Loucy (cell line): ENCODE data around the gene SPATA32.

ENCODE experiments used
- H2AFZ ChIP-seq: fragments of 200-600 bp; sonication (generic); 2 replicates; pipeline ENCODE4 v1.6.0; 2016; ENCODE audit warnings: antibody characterized with exemption, mild to moderate bottlenecking, low read length, moderate library complexity
- H3F3A ChIP-seq: fragments of 200-600 bp; 2 replicates; pipeline ENCODE4 v1.6.0; 2016; ENCODE audit warnings: antibody characterized with exemption, low read depth, mild to moderate bottlenecking
- H3K27me3 ChIP-seq: fragments of 200-600 bp; sonication (generic); 2 replicates; pipeline ENCODE4 v1.6.1; 2014; ENCODE audit warnings: low read length, mild to moderate bottlenecking; ENCODE audit not compliant: insufficient read depth, poor library complexity, severe bottlenecking
- H3K36me3 ChIP-seq: fragments of 200-600 bp; sonication (generic); 2 replicates; pipeline ENCODE4 v1.6.1; 2016; ENCODE audit warnings: low read length; ENCODE audit not compliant: insufficient read depth
- H3K4me1 ChIP-seq: fragments of 200-600 bp; sonication (generic); 2 replicates; pipeline ENCODE4 v1.5.1; 2014; ENCODE audit warnings: low read length, mild to moderate bottlenecking; ENCODE audit not compliant: insufficient read depth, poor library complexity, severe bottlenecking
- H3K4me2 ChIP-seq: fragments of 200-600 bp; sonication (generic); 2 replicates; pipeline ENCODE4 v1.6.0; 2014; ENCODE audit warnings: antibody characterized with exemption, low read length, low read depth, mild to moderate bottlenecking; ENCODE audit not compliant: poor library complexity, severe bottlenecking
- H3K4me3 ChIP-seq: fragments of 200-600 bp; sonication (generic); 2 replicates; pipeline ENCODE4 v1.5.1; 2014; ENCODE audit warnings: low read length, mild to moderate bottlenecking, mixed read lengths; ENCODE audit not compliant: poor library complexity, severe bottlenecking
- H3K79me2 ChIP-seq: fragments of 200-600 bp; sonication (generic); 2 replicates; pipeline ENCODE4 v1.6.1; 2014; ENCODE audit warnings: low read length; ENCODE audit not compliant: insufficient read depth
- H3K9ac ChIP-seq: fragments of 200-600 bp; sonication (generic); 2 replicates; pipeline ENCODE4 v1.6.0; 2014; ENCODE audit warnings: mild to moderate bottlenecking, low read depth, low read length, moderate library complexity; ENCODE audit not compliant: poor library complexity, severe bottlenecking
- H3K9me2 ChIP-seq: fragments of 200-600 bp; sonication (generic); replicated peaks from 2 replicates; pipeline ENCODE4 v1.6.1; 2016; ENCODE audit warnings: low read depth, low read length, mixed read lengths
- H3K9me3 ChIP-seq: fragments of 200-600 bp; sonication (generic); 2 replicates; pipeline ENCODE4 v1.6.1; 2014; ENCODE audit warnings: mild to moderate bottlenecking, antibody characterized with exemption, low read length, low read depth; ENCODE audit not compliant: insufficient read depth
- H4K20me1 ChIP-seq: fragments of 200-600 bp; sonication (generic); 2 replicates; pipeline ENCODE4 v1.6.0; 2014; ENCODE audit warnings: antibody characterized with exemption, low read length, mild to moderate bottlenecking; ENCODE audit not compliant: insufficient read depth, poor library complexity, severe bottlenecking
- EZH2phosphoT487 ChIP-seq: fragments of 200-600 bp; IDR thresholded peaks from 2 replicates; pipeline ENCODE4 v1.6.1; 2018; ENCODE audit warnings: antibody characterized with exemption, mild to moderate bottlenecking, moderate library complexity, borderline replicate concordance
- TF ChIP-seq, protein P1 (sequence below): fragments of 200-600 bp; sonication (generic); conservative IDR thresholded peaks from 2 replicates; pipeline ENCODE4 v1.5.1; 2014; ENCODE audit warnings: mild to moderate bottlenecking, antibody characterized with exemption, low read length

Gene SPATA32

DNA sequence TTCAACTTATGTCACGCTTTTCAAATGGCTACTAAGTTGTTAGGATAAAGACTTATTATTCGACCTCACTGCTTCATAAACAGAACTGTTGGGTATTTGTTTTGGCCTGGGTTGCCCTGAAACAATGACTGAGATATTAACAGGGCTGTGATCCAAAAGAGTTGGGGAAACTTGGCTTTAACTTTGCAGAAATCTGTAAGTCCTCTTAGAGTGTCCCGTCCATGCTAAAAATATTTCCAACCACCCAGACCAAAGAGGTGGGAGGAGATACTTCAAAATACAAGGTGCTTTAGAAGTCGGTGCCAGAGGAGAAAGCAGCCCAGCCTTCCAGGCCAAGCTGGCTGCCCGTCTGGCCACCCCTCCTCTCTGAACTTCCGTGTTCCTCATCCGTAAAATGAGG is 16.1 kb upstream of the SPATA32 start:
- Histone ChIP-seq H3F3A (no peaks in the 10 kb centered on the region), H3K9me2 (no peaks in the 10 kb centered on the region), H3K4me1 (no peaks in the 10 kb centered on the region), H4K20me1 (no peaks in the 10 kb centered on the region), H2AFZ (no peak overlapping the region), H3K27me3 (no peaks in the 10 kb centered on the region), H3K9ac (no peak overlapping the region), H3K36me3 (no peaks in the 10 kb centered on the region; the same call in 1 of the 2 replicates), H3K9me3 (no peaks in the 10 kb centered on the region), H3K79me2 (no peaks in the 10 kb centered on the region), H3K4me2 (no peak overlapping the region), H3K4me3 (no peak overlapping the region)
- no peak for TF ChIP-seq EZH2phosphoT487
- TF ChIP-seq, protein P1, sequence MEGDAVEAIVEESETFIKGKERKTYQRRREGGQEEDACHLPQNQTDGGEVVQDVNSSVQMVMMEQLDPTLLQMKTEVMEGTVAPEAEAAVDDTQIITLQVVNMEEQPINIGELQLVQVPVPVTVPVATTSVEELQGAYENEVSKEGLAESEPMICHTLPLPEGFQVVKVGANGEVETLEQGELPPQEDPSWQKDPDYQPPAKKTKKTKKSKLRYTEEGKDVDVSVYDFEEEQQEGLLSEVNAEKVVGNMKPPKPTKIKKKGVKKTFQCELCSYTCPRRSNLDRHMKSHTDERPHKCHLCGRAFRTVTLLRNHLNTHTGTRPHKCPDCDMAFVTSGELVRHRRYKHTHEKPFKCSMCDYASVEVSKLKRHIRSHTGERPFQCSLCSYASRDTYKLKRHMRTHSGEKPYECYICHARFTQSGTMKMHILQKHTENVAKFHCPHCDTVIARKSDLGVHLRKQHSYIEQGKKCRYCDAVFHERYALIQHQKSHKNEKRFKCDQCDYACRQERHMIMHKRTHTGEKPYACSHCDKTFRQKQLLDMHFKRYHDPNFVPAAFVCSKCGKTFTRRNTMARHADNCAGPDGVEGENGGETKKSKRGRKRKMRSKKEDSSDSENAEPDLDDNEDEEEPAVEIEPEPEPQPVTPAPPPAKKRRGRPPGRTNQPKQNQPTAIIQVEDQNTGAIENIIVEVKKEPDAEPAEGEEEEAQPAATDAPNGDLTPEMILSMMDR = no peak

DNA sequence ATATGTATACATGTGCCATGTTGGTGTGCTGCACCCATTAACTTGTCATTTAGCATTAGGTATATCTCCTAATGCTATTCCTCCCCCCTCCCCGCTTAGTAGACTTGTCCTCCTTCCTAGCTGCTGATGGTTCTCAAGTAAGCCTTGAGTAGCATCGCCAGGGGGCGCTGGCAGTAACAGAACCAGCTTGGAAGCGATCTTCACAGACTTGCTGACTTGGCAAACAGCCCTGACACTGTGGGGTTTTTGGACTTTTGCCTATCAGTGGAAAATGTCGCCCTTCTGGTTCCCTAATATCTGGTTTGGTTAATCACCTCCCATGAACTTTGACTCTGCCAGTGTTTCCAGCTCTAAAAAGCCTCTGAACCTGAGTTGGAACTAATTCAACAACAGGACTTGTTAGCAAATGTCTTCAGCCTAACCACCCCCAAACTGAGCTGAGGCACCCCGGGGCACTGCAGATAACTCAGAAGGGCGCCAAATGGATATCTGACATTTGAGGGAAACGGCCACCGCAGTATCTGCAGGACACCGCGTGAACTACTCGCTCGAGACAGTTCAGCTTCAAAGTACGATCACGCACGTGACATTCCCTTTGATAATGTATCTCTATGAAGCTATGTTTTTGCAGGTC is 15.4 kb upstream of the SPATA32 start:
- Histone ChIP-seq H3K9me2 (no peaks in the 10 kb centered on the region), H3K4me1 (no peaks in the 10 kb centered on the region), H3K79me2 (no peaks in the 10 kb centered on the region), H3K4me2 (no peak overlapping the region), H3F3A (no peaks in the 10 kb centered on the region), H3K9me3 (no peaks in the 10 kb centered on the region), H4K20me1 (no peaks in the 10 kb centered on the region), H3K36me3 (no peaks in the 10 kb centered on the region; the same call in 1 of the 2 replicates), H2AFZ (no peak overlapping the region), H3K4me3 (no peak overlapping the region), H3K27me3 (no peaks in the 10 kb centered on the region), H3K9ac (no peak overlapping the region)
- TF ChIP-seq EZH2phosphoT487 = no peak
- TF ChIP-seq, protein P1 = peak; percentile 80

DNA sequence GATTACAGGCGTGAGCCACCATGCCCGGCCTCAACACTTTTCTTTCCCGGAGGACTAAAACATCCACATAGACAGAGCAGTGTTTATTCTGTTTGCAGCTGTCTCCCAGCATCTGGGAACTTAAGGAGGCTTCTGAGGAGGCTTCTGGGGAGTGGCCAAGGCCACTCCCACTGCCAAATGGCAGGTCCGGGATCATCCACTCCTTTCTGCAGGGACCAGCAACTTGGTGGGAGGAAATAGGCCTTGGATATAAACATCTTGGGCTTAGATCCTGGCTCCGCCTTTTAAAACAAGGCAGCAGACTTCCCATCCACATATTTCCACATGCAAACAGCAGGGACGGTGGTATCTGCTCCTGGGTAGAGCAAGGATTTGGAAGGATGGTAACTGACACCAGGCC is 14.1 kb upstream of the SPATA32 start:
- Histone ChIP-seq H3K4me2 (no peak overlapping the region), H3K9ac (no peak overlapping the region), H3K79me2 (no peaks in the 10 kb centered on the region), H3K36me3 (no peaks in the 10 kb centered on the region; the same call in 1 of the 2 replicates), H2AFZ (no peak overlapping the region), H3F3A (no peaks in the 10 kb centered on the region), H3K27me3 (no peaks in the 10 kb centered on the region), H3K9me2 (no peaks in the 10 kb centered on the region), H3K4me3 (no peak overlapping the region), H4K20me1 (no peaks in the 10 kb centered on the region), H3K9me3 (no peaks in the 10 kb centered on the region), H3K4me1 (no peaks in the 10 kb centered on the region)
- no peak for TF ChIP-seq EZH2phosphoT487
- TF ChIP-seq, protein P1 = no peak
